Panc1 (cell line): ENCODE measurements around the gene CRABP1. TPM values are rescaled to one million over a fixed set of nuclear protein-coding genes. Genes with fewer than 3 reads are reported as not detected.

ENCODE experiments used
- ATAC-seq: fragments of 200-7000 bp; cut with Tn5 transposase; 2 replicates; pipeline ENCODE4 v1.9.1; 2020; ENCODE audit warnings: mild to moderate bottlenecking, moderate library complexity
- BruUV-seq: library from RNA; stranded (reverse); fragments of 400-500 nt; replicated peaks from 2 replicates; lab custom pipeline; 2021; lab: Mats Ljungman, UMichigan
- CTCF ChIA-PET: fragments of 300-600 bp; sonication (Branson Sonifier 250); formaldehyde crosslinking; loops from one replicate; lab custom pipeline; 2022; ENCODE audit warnings: antibody characterized with exemption; lab: Charles Lee
- POLR2A ChIA-PET: fragments of 300-600 bp; sonication (Branson Sonifier 250); formaldehyde crosslinking; loops from one replicate; lab custom pipeline; 2022; ENCODE audit warnings: antibody characterized with exemption; lab: Charles Lee
- DNase-seq: peaks from one replicate; pipeline ENCODE4 v3.0.0-alpha.2; 2010; ENCODE audit warnings: low read depth, low spot score
- H3K27ac ChIP-seq: 2 replicates; pipeline ENCODE4 v1.5.1; 2011; ENCODE audit warnings: mild to moderate bottlenecking, low read length, inconsistent platforms
- H3K27me3 ChIP-seq: fragments of 200-500 bp; sonication (Bioruptor generic); 2 replicates; pipeline ENCODE4 v1.6.0; 2014; ENCODE audit warnings: low read length, inconsistent platforms; ENCODE audit not compliant: control insufficient read depth, insufficient read depth
- H3K36me3 ChIP-seq: fragments of 200-500 bp; sonication (Bioruptor generic); 2 replicates; pipeline ENCODE4 v1.5.1; 2014; ENCODE audit warnings: inconsistent platforms, mild to moderate bottlenecking, low read length, moderate library complexity; ENCODE audit not compliant: control insufficient read depth, insufficient read depth
- H3K4me1 ChIP-seq: 2 replicates; pipeline ENCODE4 v1.5.1; 2011; ENCODE audit warnings: inconsistent platforms, mild to moderate bottlenecking, low read length, moderate library complexity; ENCODE audit not compliant: control insufficient read depth, insufficient read depth
- H3K4me3 ChIP-seq, 2 experiments: 2 replicates each; pipeline ENCODE4 v1.5.1; 2011 to 2012; ENCODE audit warnings: low read depth in 2 of 2, low read length in 2 of 2, mild to moderate bottlenecking in 2 of 2, inconsistent platforms in 1 of 2, moderate library complexity in 1 of 2
- H3K9me3 ChIP-seq: fragments of 200-500 bp; sonication (Bioruptor generic); 2 replicates; pipeline ENCODE4 v1.5.1; 2014; ENCODE audit warnings: low read depth, mild to moderate bottlenecking, inconsistent platforms, low read length, moderate library complexity; ENCODE audit not compliant: control insufficient read depth, insufficient read depth
- CTCF ChIP-seq: fragments of 450-650 bp; IDR thresholded peaks from 2 replicates; pipeline ENCODE4 v1.5.1; 2017; ENCODE audit warnings: mild to moderate bottlenecking
- POLR2AphosphoS5 ChIP-seq: IDR thresholded peaks from 2 replicates; pipeline ENCODE4 v1.6.1; 2012; ENCODE audit warnings: mild to moderate bottlenecking, low read depth, low read length, moderate library complexity
- SIN3A ChIP-seq: IDR thresholded peaks from 2 replicates; pipeline ENCODE4 v1.6.1; 2012; ENCODE audit warnings: low read depth, mild to moderate bottlenecking, low read length, moderate library complexity, borderline replicate concordance; ENCODE audit not compliant: insufficient read depth
- TCF7L2 ChIP-seq: IDR thresholded peaks from 2 replicates; pipeline ENCODE4 v1.6.1; 2011; ENCODE audit warnings: mild to moderate bottlenecking, low read depth, low read length, inconsistent platforms
- in situ Hi-C: cut with HindIII; loops from 2 replicates; pipeline ENCODE4 v1.10.0; 2016; ENCODE audit warnings: low sequenced_read_pairs, low pct_unique_long_range_greater_than_20kb
- intact Hi-C: fragments of 100-400 bp; cut with micrococcal nuclease; formaldehyde crosslinking; loops from one replicate; pipeline ENCODE4 v1.10.0; 2022; ENCODE audit not compliant: unreplicated experiment
- total RNA-seq: library from RNA; stranded (reverse); gene quantifications from one replicate; pipeline ENCODE4 v1.2.1, GENCODE V29; 2021; ENCODE audit not compliant: unreplicated experiment
- TF ChIP-seq, protein P1 (sequence below), 2 experiments: IDR thresholded peaks; 2 replicates each; pipeline ENCODE4 v1.6.1; 2011 to 2012; ENCODE audit warnings: low read depth in 2 of 2, control low read depth in 1 of 2, low read length in 1 of 2, mild to moderate bottlenecking in 1 of 2, moderate library complexity in 1 of 2; ENCODE audit not compliant: insufficient read depth in 1 of 2

Gene CRABP1
- total RNA-seq, 1 experiment from 2014 or later: 6.7 TPM

GRCh38 chr15:78325092-78325843 lies 14.9 kb upstream of the CRABP1 start:
- H3K9me3 ChIP-seq: no peaks in the 10 kb centered on the region
- no peaks in the 10 kb centered on the region for H3K27me3 ChIP-seq
- H3K36me3 ChIP-seq: no peaks in the 10 kb centered on the region
- H3K4me3 ChIP-seq: no peak overlapping the region
- BruUV-seq: no TSS peak
- TF ChIP-seq SIN3A: no peak
- TF ChIP-seq, protein P1, sequence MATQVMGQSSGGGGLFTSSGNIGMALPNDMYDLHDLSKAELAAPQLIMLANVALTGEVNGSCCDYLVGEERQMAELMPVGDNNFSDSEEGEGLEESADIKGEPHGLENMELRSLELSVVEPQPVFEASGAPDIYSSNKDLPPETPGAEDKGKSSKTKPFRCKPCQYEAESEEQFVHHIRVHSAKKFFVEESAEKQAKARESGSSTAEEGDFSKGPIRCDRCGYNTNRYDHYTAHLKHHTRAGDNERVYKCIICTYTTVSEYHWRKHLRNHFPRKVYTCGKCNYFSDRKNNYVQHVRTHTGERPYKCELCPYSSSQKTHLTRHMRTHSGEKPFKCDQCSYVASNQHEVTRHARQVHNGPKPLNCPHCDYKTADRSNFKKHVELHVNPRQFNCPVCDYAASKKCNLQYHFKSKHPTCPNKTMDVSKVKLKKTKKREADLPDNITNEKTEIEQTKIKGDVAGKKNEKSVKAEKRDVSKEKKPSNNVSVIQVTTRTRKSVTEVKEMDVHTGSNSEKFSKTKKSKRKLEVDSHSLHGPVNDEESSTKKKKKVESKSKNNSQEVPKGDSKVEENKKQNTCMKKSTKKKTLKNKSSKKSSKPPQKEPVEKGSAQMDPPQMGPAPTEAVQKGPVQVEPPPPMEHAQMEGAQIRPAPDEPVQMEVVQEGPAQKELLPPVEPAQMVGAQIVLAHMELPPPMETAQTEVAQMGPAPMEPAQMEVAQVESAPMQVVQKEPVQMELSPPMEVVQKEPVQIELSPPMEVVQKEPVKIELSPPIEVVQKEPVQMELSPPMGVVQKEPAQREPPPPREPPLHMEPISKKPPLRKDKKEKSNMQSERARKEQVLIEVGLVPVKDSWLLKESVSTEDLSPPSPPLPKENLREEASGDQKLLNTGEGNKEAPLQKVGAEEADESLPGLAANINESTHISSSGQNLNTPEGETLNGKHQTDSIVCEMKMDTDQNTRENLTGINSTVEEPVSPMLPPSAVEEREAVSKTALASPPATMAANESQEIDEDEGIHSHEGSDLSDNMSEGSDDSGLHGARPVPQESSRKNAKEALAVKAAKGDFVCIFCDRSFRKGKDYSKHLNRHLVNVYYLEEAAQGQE (IDR thresholded peaks at IDR 0.05; ENCODE audit: insufficient read depth in 1 of 2, low read depth in 2 of 2, low read length in 1 of 2): no peak
- no peak for TF ChIP-seq POLR2AphosphoS5
- TF ChIP-seq TCF7L2: no peak
- no peak for TF ChIP-seq CTCF
- in situ Hi-C loops (no loop called here), intact Hi-C loops (no loop called here)
- DNase-seq (no peak), ATAC-seq (no peak)
- ChIA-PET CTCF (no interaction called here), POLR2A (no interaction called here)
- no peak overlapping the region for H3K27ac ChIP-seq
- H3K4me1 ChIP-seq: peaks cover 7% of the 10 kb centered on the region

DNA sequence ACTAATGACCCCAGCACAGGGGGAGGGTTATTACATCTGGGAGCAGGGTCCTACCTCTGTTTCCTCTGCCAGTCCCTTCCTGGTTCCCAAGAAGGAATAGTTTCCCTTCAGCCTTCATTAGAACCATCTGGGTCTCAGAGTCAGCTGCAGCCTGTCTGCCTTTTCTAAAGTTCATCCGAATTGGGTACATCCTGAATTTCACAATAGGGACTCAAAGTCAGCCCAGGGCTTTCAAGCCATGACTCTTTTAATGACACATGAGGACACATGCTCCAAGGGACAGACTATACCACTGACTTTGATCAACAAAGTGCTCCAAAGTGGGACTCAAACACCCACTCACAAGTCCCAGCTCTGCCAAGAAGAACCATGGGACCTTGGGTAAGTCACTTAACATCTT lies 12.7 kb upstream of the CRABP1 start:
- no peak for TF ChIP-seq TCF7L2
- TF ChIP-seq CTCF: no peak
- TF ChIP-seq, protein P1 (IDR thresholded peaks at IDR 0.05; ENCODE audit: insufficient read depth in 1 of 2, low read depth in 2 of 2, low read length in 1 of 2): no peak
- no peaks in the 10 kb centered on the region for H3K36me3 ChIP-seq
- H3K27me3 ChIP-seq: no peaks in the 10 kb centered on the region
- in situ Hi-C loops: no loop called here
- peaks cover 1% of the 10 kb centered on the region for H3K4me1 ChIP-seq
- H3K27ac ChIP-seq: no peak overlapping the region
- H3K9me3 ChIP-seq: no peaks in the 10 kb centered on the region
- ChIA-PET CTCF (interaction anchor here (0.6 to 1.1 kb wide), 2 partner anchors 95 to 457 kb away, joined by 3 read pairs; no protein-coding TSS in a partner anchor), POLR2A (no interaction called here)
- H3K4me3 ChIP-seq: no peak overlapping the region
- ATAC-seq (no peak), DNase-seq (no peak)
- intact Hi-C loops: no loop called here
- no TSS peak for BruUV-seq
